Muscle layer of colon (tissue), 2 donors: ENCODE results near the gene KCNA4.
"Not testable (repeated sequence)": the region's sequence is repeated elsewhere in the genome, so short reads cannot be mapped to it uniquely, and the experiment has no call there.

Experiments
- H3K27ac ChIP-seq: one replicate; pipeline ENCODE4 v1.7.0; 2013; ENCODE audit warnings: low read depth, mild to moderate bottlenecking, low read length, moderate library complexity
- H3K27me3 ChIP-seq, 2 donors: one replicate each; pipeline ENCODE4 v1.7.0; 2013; ENCODE audit warnings: low read length in 2 of 2, mild to moderate bottlenecking in 2 of 2; ENCODE audit not compliant: insufficient read depth in 2 of 2, control insufficient read depth in 1 of 2
- H3K36me3 ChIP-seq: one replicate; pipeline ENCODE4 v1.7.0; 2013; ENCODE audit warnings: mild to moderate bottlenecking, low read length; ENCODE audit not compliant: insufficient read depth
- H3K4me1 ChIP-seq: one replicate; pipeline ENCODE4 v1.7.0; 2013; ENCODE audit warnings: mild to moderate bottlenecking, low read length; ENCODE audit not compliant: insufficient read depth
- H3K4me3 ChIP-seq, 2 donors: one replicate each; pipeline ENCODE4 v1.7.0; 2013; ENCODE audit warnings: low read length in 2 of 2, low read depth in 1 of 2, mild to moderate bottlenecking in 1 of 2, moderate library complexity in 1 of 2
- H3K9ac ChIP-seq: one replicate; pipeline ENCODE4 v1.7.0; 2013; ENCODE audit warnings: low read length
- H3K9me3 ChIP-seq: one replicate; pipeline ENCODE4 v1.7.0; 2013; ENCODE audit warnings: mild to moderate bottlenecking, low read length
- donor health status: abdominal sarcoma.
- donor health status: Adenocarcinoma of cecum.

Gene KCNA4

GRCh38 chr11:30016588-30017363, at the start of gene KCNA4:
Gene KCNA4, minus strand, starts transcription at chr11:30017030. Its CDS starts 4,352 bp downstream, at chr11:30012678.
- Histone ChIP-seq H3K4me1 (peaks cover 5% of the 10 kb centered on the region), H3K9ac (no peak within 1 kb of the TSS), H3K4me3 (peak within 1 kb of the TSS in 1 of 2 donors; percentile 20), H3K9me3 (no peaks in the 10 kb centered on the region), H3K27me3 (peaks cover 19 to 26% of the 10 kb centered on the region in 2 donors), H3K27ac (no peak within 1 kb of the TSS), H3K36me3 (no peaks in the 10 kb centered on the region)

DNA sequence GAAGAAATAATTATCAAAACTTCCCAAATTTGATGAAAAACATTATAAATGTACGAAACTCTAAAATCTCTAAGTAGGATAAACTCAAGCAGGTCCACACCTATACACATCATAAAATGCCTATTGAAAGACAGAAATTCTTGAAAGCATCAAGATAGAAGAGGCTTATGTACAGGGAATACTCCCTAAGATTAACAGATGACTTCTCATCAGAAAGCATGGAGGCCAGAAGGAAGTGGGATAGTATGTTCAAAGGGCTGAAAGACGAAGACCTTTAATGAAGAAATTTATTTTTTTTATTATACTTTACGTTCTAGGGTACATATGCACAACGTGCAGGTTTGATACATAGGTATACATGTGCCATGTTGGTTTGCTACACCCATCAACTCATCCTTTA, 45.3 kb upstream of the KCNA4 start:
- Histone ChIP-seq H3K4me1 (no peaks in the 10 kb centered on the region), H3K9me3 (no peaks in the 10 kb centered on the region), H3K4me3 (no peak overlapping the region), H3K9ac (no peak overlapping the region), H3K27me3 (no peaks in the 10 kb centered on the region), H3K36me3 (no peaks in the 10 kb centered on the region), H3K27ac (no peak overlapping the region)

DNA sequence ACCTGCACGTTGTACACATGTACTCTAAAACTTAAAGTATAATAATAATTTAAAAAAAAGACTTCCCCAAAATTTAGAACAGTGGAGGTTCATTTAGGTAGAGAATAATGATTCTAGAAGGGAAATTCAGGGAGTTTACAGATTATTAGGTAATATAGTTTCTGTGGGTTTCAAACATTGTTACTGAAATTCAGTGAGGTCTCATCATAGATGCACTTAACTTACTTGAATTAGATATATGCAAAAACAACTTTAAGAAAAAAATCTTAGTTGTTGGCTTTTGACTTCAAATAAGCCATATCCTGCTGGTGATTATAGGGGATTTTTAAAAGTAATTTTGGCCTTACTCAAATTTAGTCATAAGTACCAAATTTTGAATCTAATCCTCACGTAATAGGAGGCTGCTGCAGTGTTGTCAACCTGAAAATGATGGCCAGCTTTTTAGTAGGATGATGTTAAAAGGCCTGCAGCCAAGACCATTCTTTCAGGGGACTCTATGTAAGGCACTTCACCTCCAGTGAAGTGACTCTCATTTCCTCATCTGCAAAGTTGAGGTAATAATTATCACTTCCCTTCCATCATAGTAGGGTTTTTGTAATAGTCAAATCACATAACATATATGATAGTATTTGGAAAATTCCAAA, 42.5 kb upstream of the KCNA4 start:
- no peak overlapping the region for H3K27ac ChIP-seq
- no peak overlapping the region for H3K9ac ChIP-seq
- no peaks in the 10 kb centered on the region for H3K4me1 ChIP-seq
- no peaks in the 10 kb centered on the region for H3K36me3 ChIP-seq
- H3K9me3 ChIP-seq: no peaks in the 10 kb centered on the region
- no peak overlapping the region for H3K4me3 ChIP-seq
- no peaks in the 10 kb centered on the region for H3K27me3 ChIP-seq

DNA sequence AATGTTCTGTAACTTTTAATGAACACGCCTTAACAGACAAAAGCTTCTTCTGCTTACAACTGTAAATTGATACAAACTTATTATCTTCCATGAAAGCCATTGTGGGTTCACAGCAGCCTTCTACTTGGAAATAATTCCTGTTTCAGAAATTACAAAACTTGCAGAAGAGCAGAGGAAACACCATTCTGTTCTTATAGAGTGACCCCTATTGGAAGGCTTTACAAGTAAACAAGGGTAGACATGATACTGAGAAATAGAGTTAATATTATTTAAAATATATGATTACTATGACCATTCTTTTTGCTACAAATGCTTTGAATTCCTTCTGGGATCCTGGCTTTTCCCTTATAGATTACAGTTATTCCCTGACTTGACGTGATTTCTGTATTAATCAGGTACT, 32.4 kb upstream of the KCNA4 start:
- Histone ChIP-seq H3K27ac (no peak overlapping the region), H3K36me3 (no peaks in the 10 kb centered on the region), H3K4me1 (no peaks in the 10 kb centered on the region), H3K9ac (no peak overlapping the region), H3K4me3 (no peak overlapping the region), H3K27me3 (no peaks in the 10 kb centered on the region), H3K9me3 (no peaks in the 10 kb centered on the region)

GRCh38 chr11:30046578-30046945, 29.7 kb upstream of the KCNA4 start:
- H3K9me3 ChIP-seq: no peaks in the 10 kb centered on the region
- no peaks in the 10 kb centered on the region for H3K36me3 ChIP-seq
- no peak overlapping the region for H3K9ac ChIP-seq
- no peak overlapping the region for H3K4me3 ChIP-seq
- no peak overlapping the region for H3K27ac ChIP-seq
- no peaks in the 10 kb centered on the region for H3K4me1 ChIP-seq
- H3K27me3 ChIP-seq: no peaks in the 10 kb centered on the region

DNA sequence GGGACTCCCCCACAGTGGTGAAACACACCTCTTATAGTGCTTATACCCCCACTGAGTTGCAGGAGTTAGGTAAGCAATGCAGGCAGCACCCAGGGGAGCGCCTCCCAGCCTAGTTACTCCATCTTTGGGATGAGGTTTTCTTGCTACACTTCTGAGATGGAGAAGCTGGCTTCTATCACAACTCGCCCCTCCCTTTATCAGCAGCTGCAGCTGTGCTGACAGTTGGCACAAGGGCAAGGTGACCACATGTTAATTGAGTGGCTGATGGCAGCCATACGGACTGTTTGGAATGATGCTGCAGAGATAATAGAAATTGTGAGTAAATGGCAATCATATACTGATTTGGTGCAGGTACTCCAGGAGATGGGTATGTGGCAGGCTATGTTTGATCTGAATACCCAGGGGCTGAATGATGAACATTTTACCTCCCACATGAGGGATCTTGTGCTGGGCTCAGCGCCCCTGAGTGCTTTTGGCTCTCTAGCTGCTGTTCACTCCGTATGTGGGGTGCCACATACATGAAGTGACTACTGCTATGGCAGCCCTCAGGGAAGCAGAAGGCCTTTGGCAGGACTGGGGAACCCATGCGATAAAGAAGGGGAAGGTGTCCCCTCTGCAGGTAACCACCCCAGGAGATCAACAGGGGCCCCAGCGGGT, 29.2 kb upstream of the KCNA4 start:
- H3K4me3 ChIP-seq: no peak overlapping the region
- H3K27ac ChIP-seq: no peak overlapping the region
- H3K9ac ChIP-seq: no peak overlapping the region
- H3K27me3 ChIP-seq: no peaks in the 10 kb centered on the region
- no peaks in the 10 kb centered on the region for H3K36me3 ChIP-seq
- no peaks in the 10 kb centered on the region for H3K4me1 ChIP-seq
- H3K9me3 ChIP-seq: no peaks in the 10 kb centered on the region

DNA sequence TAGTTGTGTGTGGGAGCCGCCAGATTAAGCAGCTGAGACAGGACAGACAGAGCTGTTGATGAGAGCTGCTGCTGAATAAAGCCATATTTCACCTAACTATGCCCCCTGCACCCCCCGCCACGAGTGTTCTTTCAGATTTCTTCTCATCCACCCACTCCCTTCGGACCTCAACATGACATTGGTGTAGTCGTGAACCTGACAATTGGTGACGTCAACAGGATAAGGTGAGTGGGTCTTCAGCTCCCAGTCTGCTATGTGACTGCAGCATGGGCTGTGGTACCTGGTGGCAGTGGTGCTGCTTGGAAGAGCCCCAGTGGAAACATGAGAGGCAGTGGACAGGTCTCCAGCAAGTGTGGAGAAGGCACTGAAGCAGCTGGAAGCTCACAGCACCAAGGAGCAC, 28.3 kb upstream of the KCNA4 start:
- no peaks in the 10 kb centered on the region for H3K36me3 ChIP-seq
- H3K9ac ChIP-seq: no peak overlapping the region
- H3K4me3 ChIP-seq: no peak overlapping the region
- no peak overlapping the region for H3K27ac ChIP-seq
- no peaks in the 10 kb centered on the region for H3K4me1 ChIP-seq
- no peaks in the 10 kb centered on the region for H3K27me3 ChIP-seq
- no peaks in the 10 kb centered on the region for H3K9me3 ChIP-seq

GRCh38 chr11:30041171-30041570, 24.3 kb upstream of the KCNA4 start:
- no peaks in the 10 kb centered on the region for H3K9me3 ChIP-seq
- no peak overlapping the region for H3K4me3 ChIP-seq
- no peak overlapping the region for H3K9ac ChIP-seq
- H3K27ac ChIP-seq: no peak overlapping the region
- no peaks in the 10 kb centered on the region for H3K4me1 ChIP-seq
- no peaks in the 10 kb centered on the region for H3K36me3 ChIP-seq
- H3K27me3 ChIP-seq: no peaks in the 10 kb centered on the region

GRCh38 chr11:30034746-30035145, 17.9 kb upstream of the KCNA4 start:
- not testable (repeated sequence) for H3K9ac ChIP-seq, H3K27me3 ChIP-seq, H3K9me3 ChIP-seq, H3K4me1 ChIP-seq, H3K36me3 ChIP-seq, H3K4me3 ChIP-seq, H3K27ac ChIP-seq

GRCh38 chr11:30034166-30034565, 17.3 kb upstream of the KCNA4 start:
- H3K36me3 ChIP-seq, H3K9me3 ChIP-seq, H3K4me3 ChIP-seq, H3K4me1 ChIP-seq, H3K27ac ChIP-seq, H3K27me3 ChIP-seq, H3K9ac ChIP-seq: not testable (repeated sequence)

DNA sequence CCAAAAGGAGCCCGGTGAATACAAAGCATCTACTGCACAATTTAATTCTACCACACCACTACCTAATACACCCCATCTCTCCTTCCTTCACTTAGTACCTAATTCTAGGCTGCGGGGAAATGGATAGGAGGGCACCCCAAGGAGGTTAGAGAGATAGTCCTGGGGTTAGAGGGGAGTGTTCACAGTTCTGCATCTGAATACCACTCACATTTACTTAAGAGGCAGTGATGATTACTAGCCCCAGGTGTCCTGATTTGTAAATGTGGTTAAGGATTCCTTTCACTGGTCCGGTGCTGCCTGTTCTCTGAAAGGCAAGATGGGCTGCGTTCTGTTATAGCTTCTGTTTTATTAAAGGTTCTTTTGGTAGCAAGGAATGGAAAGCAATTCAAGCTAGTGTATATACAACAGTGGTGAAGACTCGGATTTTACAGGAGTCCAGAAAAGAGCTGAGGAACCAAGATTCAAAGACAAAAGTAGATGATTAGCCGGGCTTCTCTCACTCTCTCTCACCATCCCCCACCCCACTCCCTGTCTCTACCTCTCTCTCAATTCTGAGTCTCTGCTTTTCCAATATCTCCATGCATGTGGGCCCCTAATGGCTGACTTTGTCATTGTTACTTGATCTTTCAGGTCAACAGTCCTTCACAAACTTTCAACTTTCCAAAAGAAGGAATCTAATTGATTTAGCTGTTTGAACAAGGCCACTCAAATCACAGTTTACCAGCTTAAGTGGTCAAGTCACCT, 8.7 kb upstream of the KCNA4 start:
- no peaks in the 10 kb centered on the region for H3K36me3 ChIP-seq
- H3K9ac ChIP-seq: no peak overlapping the region
- no peaks in the 10 kb centered on the region for H3K4me1 ChIP-seq
- no peak overlapping the region for H3K4me3 ChIP-seq
- no peaks in the 10 kb centered on the region for H3K9me3 ChIP-seq
- H3K27me3 ChIP-seq: no peaks in the 10 kb centered on the region
- no peak overlapping the region for H3K27ac ChIP-seq
